Fibroblast of peridontal ligament (primary cell): ENCODE data around the gene PPIL1.
"Not testable (repeated sequence)": the region's sequence is repeated elsewhere in the genome, so short reads cannot be mapped to it uniquely, and the experiment has no call there.

ENCODE experiments used
- DNase-seq: peaks from one replicate; pipeline ENCODE4 v3.0.0-alpha.2; 2010; ENCODE audit errors: extremely low read depth

PPIL1 gene

DNA sequence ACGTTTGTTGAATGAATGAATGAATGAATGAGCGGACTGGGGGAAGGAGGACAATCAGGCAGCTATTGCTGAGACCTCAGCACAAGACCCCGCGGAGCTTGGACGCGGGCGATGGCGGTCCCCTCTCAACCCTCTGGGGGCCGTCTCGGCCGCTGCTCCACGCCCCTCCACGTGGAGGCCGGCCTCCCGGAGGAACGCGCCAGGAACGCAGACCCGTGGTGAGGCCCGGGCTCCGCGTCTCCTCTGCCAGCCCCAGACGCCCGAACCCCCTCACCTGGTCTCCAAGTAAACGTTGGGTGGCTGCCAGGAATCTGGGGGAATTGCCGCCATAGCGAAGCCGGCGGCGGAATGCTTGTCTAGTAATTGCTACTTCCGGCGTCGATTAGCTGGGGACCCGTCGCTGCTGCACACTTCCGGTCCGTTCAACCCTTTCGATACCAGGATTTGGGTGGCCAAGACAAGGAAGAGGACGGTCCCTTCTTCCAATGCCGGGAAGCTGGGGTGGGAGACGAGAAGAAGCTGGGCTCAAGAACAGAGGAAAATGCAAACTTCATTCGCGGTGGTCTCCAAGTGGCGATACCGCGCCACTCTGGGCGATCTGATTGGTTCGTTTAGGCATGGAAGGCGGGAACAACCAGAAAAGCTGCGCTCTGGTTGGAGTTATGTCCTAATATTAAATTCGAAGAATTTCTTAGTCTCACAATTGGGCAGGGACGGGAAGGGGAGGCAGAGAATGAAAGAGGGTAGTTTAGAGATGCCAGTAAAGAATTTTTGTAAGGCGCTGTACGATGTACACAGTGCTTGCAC, at the start of gene PPIL1:
TSS of gene PPIL1 (minus strand) at position 361 of the 807 bp plus-strand sequence. CDS start at position 330, 31 bp downstream.
- peak; percentile 93 for DNase-seq

DNA sequence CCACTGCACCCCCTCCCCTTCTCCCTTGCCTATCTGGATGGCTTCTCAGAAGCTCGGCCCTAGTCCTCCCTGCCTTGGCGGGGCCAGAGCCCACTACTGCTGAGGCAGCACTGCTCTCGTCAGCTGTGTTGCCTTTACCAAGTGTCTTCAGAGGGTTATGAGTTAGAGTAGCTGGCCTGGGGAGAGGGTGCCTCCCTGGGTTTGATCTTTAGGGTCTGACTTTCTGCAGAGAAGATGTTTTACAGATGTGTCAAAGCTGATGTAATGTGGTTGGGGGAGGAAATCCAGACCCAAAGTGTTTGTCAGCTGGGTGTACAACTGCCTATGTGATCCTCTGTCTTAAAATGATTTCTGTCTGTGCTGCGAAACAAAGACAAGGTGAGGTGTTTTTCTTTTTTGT, 49.5 kb upstream of the PPIL1 start:
- peak; percentile 34 for DNase-seq

- DNase-seq = peak; percentile 84
These were observed 45.9 kb upstream of the PPIL1 start for GRCh38 chr6:36920546-36920945.

DNA sequence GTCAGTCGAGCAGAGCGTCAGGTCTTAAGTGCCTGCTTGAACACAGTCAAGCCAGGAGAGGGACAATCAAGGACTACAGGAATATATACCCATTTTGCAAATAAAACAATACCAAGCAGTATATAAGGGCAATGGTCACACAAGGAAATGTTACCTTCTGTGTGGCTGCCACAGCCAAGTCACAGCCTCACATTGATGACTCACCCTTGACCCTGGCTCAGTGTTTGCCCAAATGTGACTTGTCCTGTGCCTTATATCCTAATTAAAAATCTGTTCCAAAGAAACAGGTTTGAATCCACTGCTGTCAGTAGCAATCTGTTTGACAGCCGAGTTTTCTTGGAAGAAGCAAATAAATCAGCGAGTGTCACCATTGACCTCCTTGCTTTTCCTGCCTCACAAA, 45.4 kb upstream of the PPIL1 start:
- DNase-seq = no peak

DNA sequence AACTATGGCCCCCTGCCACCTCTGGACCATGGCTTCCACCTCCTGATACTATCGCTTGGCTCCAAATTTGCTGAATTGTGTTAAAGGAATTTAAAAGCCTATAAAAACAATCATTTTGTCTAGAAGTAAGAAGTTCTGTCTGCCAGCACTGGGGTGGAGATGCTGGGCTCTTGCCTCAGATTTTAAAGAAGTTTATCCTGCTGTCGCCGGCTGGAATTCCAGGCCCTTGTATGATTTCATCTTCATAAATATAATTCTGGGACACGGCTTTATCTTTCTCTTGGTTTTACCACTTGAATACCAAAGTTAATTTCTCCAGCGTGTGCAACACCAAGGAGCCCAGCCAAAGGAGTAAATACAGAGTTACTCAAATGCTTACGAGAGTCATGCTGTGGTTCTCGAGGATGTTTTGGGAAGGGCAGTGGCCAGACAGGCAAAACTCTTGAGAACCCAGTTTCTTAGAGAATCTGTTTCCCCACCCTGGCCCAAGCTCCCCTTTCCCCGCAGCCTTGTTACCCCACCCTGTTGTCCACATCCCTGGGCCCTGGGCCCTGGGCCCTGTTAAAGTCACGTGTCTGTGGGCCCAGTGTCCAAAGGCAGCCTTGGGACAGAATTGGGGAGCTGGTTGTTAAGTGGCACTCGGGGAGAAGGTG, 43.1 kb upstream of the PPIL1 start:
- DNase-seq = peak; percentile 98

GRCh38 chr6:36916126-36916525, 41.5 kb upstream of the PPIL1 start:
- no peak for DNase-seq

- no peak for DNase-seq
These were observed 41.0 kb upstream of the PPIL1 start for GRCh38 chr6:36915599-36915998.

- peak; percentile 48 for DNase-seq
These were observed 39.7 kb upstream of the PPIL1 start for GRCh38 chr6:36914227-36914794.

DNA sequence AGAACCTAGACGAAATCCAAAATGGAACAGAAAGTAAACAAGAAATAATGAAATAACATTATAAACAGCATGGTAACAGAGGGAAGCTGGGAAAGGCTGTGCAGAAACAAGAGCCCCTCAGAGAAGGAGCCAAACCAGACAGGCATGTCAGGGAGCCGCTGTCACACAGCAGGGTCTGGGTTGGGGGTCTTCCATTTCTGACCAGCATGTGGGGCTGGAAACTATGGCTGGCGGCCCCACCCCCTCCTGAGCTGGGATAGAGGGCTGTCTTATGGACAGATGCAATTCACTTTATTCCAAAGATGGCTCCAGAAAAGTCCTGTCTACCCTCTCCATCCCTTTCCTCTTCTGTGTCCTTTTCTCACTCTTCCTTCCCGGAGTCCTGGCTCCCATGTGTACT, 38.5 kb upstream of the PPIL1 start:
- no peak for DNase-seq

- DNase-seq = peak; percentile 95
These were observed 38.0 kb upstream of the PPIL1 start for GRCh38 chr6:36912586-36912985.

GRCh38 chr6:36912030-36912454, 37.4 kb upstream of the PPIL1 start:
- no peak for DNase-seq

- no peak for DNase-seq
These were observed 34.1 kb upstream of the PPIL1 start for GRCh38 chr6:36908747-36909146.

DNA sequence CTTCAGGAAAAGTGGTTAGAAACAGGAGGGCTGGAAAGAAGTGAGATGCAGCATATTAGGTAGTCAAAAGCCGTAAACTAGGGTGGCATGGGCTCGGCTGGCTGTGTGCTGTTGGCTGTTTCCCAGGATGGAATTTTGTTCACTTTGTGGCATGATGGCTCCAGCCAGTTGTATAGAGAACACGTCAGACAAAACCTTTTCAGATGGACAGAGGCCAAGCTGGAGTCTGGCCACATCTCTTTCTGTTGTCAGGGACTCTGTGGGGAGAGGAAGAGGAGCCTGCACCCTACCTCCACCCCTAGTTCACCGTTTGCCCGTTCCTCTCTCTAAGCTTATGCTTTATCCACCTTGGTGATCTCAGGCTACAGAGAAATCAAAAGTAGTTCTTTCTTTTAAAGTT, 33.2 kb upstream of the PPIL1 start:
- DNase-seq = peak; percentile 72

DNA sequence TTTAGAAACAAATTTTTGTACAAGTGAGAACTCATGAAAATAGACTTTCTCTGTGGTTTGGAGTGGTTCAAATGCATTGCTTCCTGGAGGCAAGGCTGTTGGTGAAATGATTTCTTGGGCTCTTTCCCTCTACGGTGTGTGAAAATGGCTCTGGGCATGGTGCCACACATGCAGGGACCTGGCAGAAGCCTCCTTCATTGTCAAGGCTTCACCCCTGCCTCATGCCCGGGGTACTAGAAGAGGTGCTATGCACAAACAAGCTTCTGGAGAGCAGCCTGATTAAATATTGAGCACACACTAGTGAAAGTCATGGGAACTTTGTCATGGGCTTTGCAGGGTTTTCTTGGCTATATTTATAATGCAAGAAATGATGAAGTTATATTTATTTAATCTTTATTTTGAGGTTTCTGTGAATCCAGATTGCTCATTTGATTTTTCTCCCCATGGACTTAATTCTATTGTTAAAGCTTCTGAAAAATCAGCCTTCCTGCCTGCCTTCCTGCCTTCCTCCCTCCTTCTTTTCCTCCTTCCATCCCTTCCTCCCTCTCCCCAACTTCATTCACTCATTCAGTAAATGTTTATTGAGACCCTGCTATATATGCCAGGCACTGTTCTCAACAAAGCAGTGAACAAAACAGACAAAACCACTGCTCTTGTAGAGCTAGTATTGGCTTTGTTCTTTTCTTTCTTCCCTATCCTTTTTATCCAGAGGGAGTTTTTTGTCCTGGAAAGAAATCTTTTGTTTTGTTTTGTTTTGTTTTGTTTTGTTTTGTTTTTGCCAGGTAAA, 32.1 kb upstream of the PPIL1 start:
- no peak for DNase-seq

- DNase-seq = no peak
These were observed 30.3 kb upstream of the PPIL1 start for GRCh38 chr6:36904851-36905393.

GRCh38 chr6:36904114-36904513, 29.5 kb upstream of the PPIL1 start:
- peak; percentile 66 for DNase-seq

GRCh38 chr6:36897609-36898008, 23.0 kb upstream of the PPIL1 start:
- no peak for DNase-seq

GRCh38 chr6:36893976-36894932, 19.7 kb upstream of the PPIL1 start:
- no peak for DNase-seq

GRCh38 chr6:36891153-36891552, 16.6 kb upstream of the PPIL1 start:
- DNase-seq = not testable (repeated sequence)

GRCh38 chr6:36890112-36890663, 15.6 kb upstream of the PPIL1 start:
- DNase-seq = no peak
